Colonic mucosa (tissue), 4 donors: Measurements from ENCODE around the gene COL20A1. TPM values are rescaled to one million over a fixed set of nuclear protein-coding genes. Genes with fewer than 3 reads are reported as not detected.

Source experiments
- DNase-seq: peaks from one replicate; pipeline ENCODE4 v3.0.0-alpha.2; 2020
- H3K27ac ChIP-seq: fragments of 200-600 bp; one replicate; pipeline ENCODE4 v1.8.0; 2021
- H3K27me3 ChIP-seq: fragments of 200-600 bp; one replicate; pipeline ENCODE4 v1.8.0; 2021
- H3K36me3 ChIP-seq: fragments of 200-600 bp; one replicate; pipeline ENCODE4 v1.8.0; 2021
- H3K4me1 ChIP-seq: fragments of 200-600 bp; one replicate; pipeline ENCODE4 v1.8.0; 2021; ENCODE audit warnings: mild to moderate bottlenecking
- H3K4me3 ChIP-seq: fragments of 200-600 bp; one replicate; pipeline ENCODE4 v1.8.0; 2021
- H3K9ac ChIP-seq, 2 donors: one replicate each; pipeline ENCODE4 v1.7.0; 2013; ENCODE audit warnings: control low read depth in 2 of 2, low read depth in 2 of 2, low read length in 2 of 2
- H3K9me3 ChIP-seq: fragments of 200-600 bp; one replicate; pipeline ENCODE4 v1.8.0; 2021
- CTCF ChIP-seq: fragments of 200-600 bp; IDR thresholded peaks from one replicate; pipeline ENCODE4 v1.8.0; 2022; ENCODE audit warnings: antibody characterized with exemption, mild to moderate bottlenecking
- intact Hi-C: fragments of 100-400 bp; cut with DNase I; formaldehyde crosslinking; loops from one replicate; pipeline ENCODE4 v1.14.1; 2022
- total RNA-seq, 2 donors: library from RNA; stranded (reverse); fragmentation: NEBNext Ultra II Directional in 1 of 2; extraction: Animal tissue kit (Norgen Biotek cat#: 25700) in 1 of 2; gene quantifications; one replicate each; pipeline ENCODE4 v1.2.1, GENCODE V29; 2021
- donor health status: healthy.
- donor health status: DM: no; HTN: no; CAD: no.
- donor health status: DM: no; HTN: no; CAD: no.

The COL20A1 gene
- total RNA-seq, 2 donors from 2014 or later, result not detected

GRCh38 chr20:63369724-63370617, 77.0 kb downstream of the COL20A1 start:
- H3K9me3 ChIP-seq, result no peaks in the 10 kb centered on the region
- TF ChIP-seq CTCF, result no peak
- H3K4me1 ChIP-seq, result no peaks in the 10 kb centered on the region
- H3K4me3 ChIP-seq, result no peak overlapping the region
- intact Hi-C loops, result no loop called here
- no peaks in the 10 kb centered on the region for H3K27me3 ChIP-seq
- DNase-seq, result no peak
- H3K36me3 ChIP-seq, result no peaks in the 10 kb centered on the region
- no peak overlapping the region for H3K27ac ChIP-seq
- no peak overlapping the region for H3K9ac ChIP-seq

- intact Hi-C loops, result no loop called here
- Histone ChIP-seq H3K27me3 (no peaks in the 10 kb centered on the region), H3K9ac (no peak overlapping the region)
Measured at GRCh38 chr20:63370618-63371187, 77.7 kb downstream of the COL20A1 start.

GRCh38 chr20:63371291-63371865, 78.4 kb downstream of the COL20A1 start:
- no peak for TF ChIP-seq CTCF
- H3K9me3 ChIP-seq, result no peaks in the 10 kb centered on the region
- no peaks in the 10 kb centered on the region for H3K27me3 ChIP-seq
- H3K4me3 ChIP-seq, result no peak overlapping the region
- no peak overlapping the region for H3K9ac ChIP-seq
- DNase-seq, result no peak
- no peaks in the 10 kb centered on the region for H3K4me1 ChIP-seq
- intact Hi-C loops, result no loop called here
- no peaks in the 10 kb centered on the region for H3K36me3 ChIP-seq
- no peak overlapping the region for H3K27ac ChIP-seq

More at GRCh38 chr20:63370618-63371187, 77.7 kb downstream of the COL20A1 start:
- Histone ChIP-seq H3K27ac (no peak overlapping the region), H3K4me3 (no peak overlapping the region), H3K9me3 (no peaks in the 10 kb centered on the region), H3K4me1 (no peaks in the 10 kb centered on the region), H3K36me3 (no peaks in the 10 kb centered on the region)
- TF ChIP-seq CTCF, result no peak
- no peak for DNase-seq

GRCh38 chr20:63372971-63373885, 80.2 kb downstream of the COL20A1 start:
- Histone ChIP-seq H3K27ac (no peak overlapping the region), H3K36me3 (no peaks in the 10 kb centered on the region), H3K4me1 (no peaks in the 10 kb centered on the region), H3K4me3 (no peak overlapping the region), H3K9ac (no peak overlapping the region), H3K27me3 (no peaks in the 10 kb centered on the region), H3K9me3 (no peaks in the 10 kb centered on the region)
- DNase-seq, result no peak
- no peak for TF ChIP-seq CTCF
- intact Hi-C loops, result no loop called here

- Histone ChIP-seq H3K27ac (no peak overlapping the region), H3K36me3 (no peaks in the 10 kb centered on the region), H3K27me3 (no peaks in the 10 kb centered on the region), H3K4me1 (no peaks in the 10 kb centered on the region), H3K9me3 (no peaks in the 10 kb centered on the region), H3K9ac (no peak overlapping the region), H3K4me3 (no peak overlapping the region)
- TF ChIP-seq CTCF, result no peak
- no peak for DNase-seq
- intact Hi-C loops, result no loop called here
Measured at GRCh38 chr20:63373996-63374395, 81.0 kb downstream of the COL20A1 start.
